Spleen (tissue), 11 donors: Measurements from ENCODE around the gene LRP1B. TPM values are rescaled to one million over a fixed set of nuclear protein-coding genes. Genes with fewer than 3 reads are reported as not detected.
"Not testable (repeated sequence)": the region's sequence is repeated elsewhere in the genome, so short reads cannot be mapped to it uniquely, and the experiment has no call there.

Experiments
- DNase-seq: peaks from one replicate; pipeline ENCODE4 v3.0.0-alpha.2; 2020
- H3K27ac ChIP-seq, 8 donors: fragments of 200-600 bp; sonication (generic) in 7 of 8; 1 replicate in 4 of 8; 2 replicates in 4 of 8; pipeline versions ENCODE4 v1.5.0 to v1.8.0; 2016 to 2021; ENCODE audit warnings: inconsistent platforms in 4 of 8, mild to moderate bottlenecking in 4 of 8, moderate library complexity in 1 of 8
- H3K27me3 ChIP-seq, 7 donors: fragments of 200-600 bp; sonication (generic) in 6 of 7; replicated peaks in 1 of 7; 1 replicate in 4 of 7; 2 replicates in 3 of 7; pipeline versions ENCODE4 v1.5.0 to v1.8.0; 2016 to 2021; ENCODE audit warnings: inconsistent platforms in 3 of 7, mild to moderate bottlenecking in 1 of 7
- H3K36me3 ChIP-seq, 6 donors: fragments of 200-600 bp; sonication (generic) in 5 of 6; 1 replicate in 4 of 6; 2 replicates in 2 of 6; pipeline versions ENCODE4 v1.5.0 to v1.8.0; 2016 to 2021; ENCODE audit warnings: inconsistent platforms in 2 of 6
- H3K4me1 ChIP-seq, 6 donors: fragments of 200-600 bp; sonication (generic) in 5 of 6; 1 replicate in 3 of 6; 2 replicates in 3 of 6; pipeline versions ENCODE4 v1.5.0 to v1.8.0; 2016 to 2021; ENCODE audit warnings: inconsistent platforms in 3 of 6
- H3K4me3 ChIP-seq, 8 donors: fragments of 200-600 bp; sonication (generic) in 7 of 8; 1 replicate in 4 of 8; 2 replicates in 4 of 8; pipeline versions ENCODE4 v1.5.0 to v1.8.0; 2016 to 2021; ENCODE audit warnings: inconsistent platforms in 4 of 8, mild to moderate bottlenecking in 4 of 8, moderate library complexity in 2 of 8
- H3K9me3 ChIP-seq, 8 donors: fragments of 200-600 bp; sonication (generic) in 7 of 8; 1 replicate in 4 of 8; 2 replicates in 4 of 8; pipeline versions ENCODE4 v1.5.0 to v1.8.0; 2016 to 2021; ENCODE audit warnings: inconsistent platforms in 4 of 8
- CTCF ChIP-seq, 11 experiments: fragments of 200-600 bp in 7 of 11; fragments of 450-650 bp in 4 of 11; sonication (generic) in 4 of 11; IDR thresholded peaks in 8 of 11; conservative IDR thresholded peaks in 3 of 11; 1 replicate in 7 of 11; 2 replicates in 4 of 11; pipeline versions ENCODE4 v1.4.0 to v1.8.0; 2016 to 2021; ENCODE audit warnings: antibody characterized with exemption in 11 of 11, inconsistent platforms in 4 of 11, mild to moderate bottlenecking in 1 of 11
- POLR2A ChIP-seq, 3 donors: fragments of 450-650 bp; IDR thresholded peaks; one replicate each; pipeline ENCODE4 v1.5.1; 2017; ENCODE audit warnings: antibody characterized with exemption in 3 of 3, mild to moderate bottlenecking in 1 of 3
- POLR2AphosphoS5 ChIP-seq, 3 donors: sonication (generic); formaldehyde crosslinking; IDR thresholded peaks; one replicate each; pipeline ENCODE4 v1.5.1; 2017; ENCODE audit warnings: antibody characterized with exemption in 3 of 3
- WGBS, 5 donors: extraction: QIAGEN DNeasy Blood & Tissue Kit in 3 of 5; methylation state at CpG; one replicate each; pipeline versions ENCODE4 v1.1.5 to v1.1.7; 2013 to 2018; 5-methylcytosine and 5-hydroxymethylcytosine counted together
- intact Hi-C: fragments of 100-400 bp; cut with DNase I; formaldehyde crosslinking; loops from one replicate; pipeline ENCODE4 v1.15.0; 2023; ENCODE audit warnings: low total_unique reads
- polyA plus RNA-seq, 3 donors: library from polyadenylated mRNA; stranded (reverse); fragments of 200-250 nt; gene quantifications; one replicate each; pipeline ENCODE4 v1.2.1, GENCODE V29; 2013
- total RNA-seq, 7 donors: library from RNA; depleted of rRNA in 3 of 7; stranded (reverse); fragments of >200 nt in 3 of 7; fragmentation: NEBNext Ultra II Directional in 4 of 7; extraction: Animal tissue kit (Norgen Biotek cat#: 25700) in 4 of 7; gene quantifications; one replicate each; pipeline versions ENCODE4 v1.1.0 to v1.2.1, GENCODE V29; 2016 to 2021
- donor health status: healthy with polysubstance abuse.
- donor health status: DM: no; HTN: no; CAD: no; lungs with moderate emphysema.
- donor health status: DM: no; HTN: no; CAD: no.
- donor health status: Bipolar disorder and iron deficiency.
- donor health status: healthy.
- donor health status: DM: no; HTN: no; CAD: no.
- donor health status: DM: yes; HTN: yes; CAD: no.

LRP1B gene
- total and polyA plus RNA-seq, 10 donors = 0.02 to 0.85 (median 0.08) TPM; not detected in 2

GRCh38 chr2:140442319-140442718, 1688.5 kb downstream of the LRP1B start:
- intact Hi-C loops = no loop called here
- TF ChIP-seq POLR2A (IDR thresholded peaks at IDR 0.05) (no peak), CTCF (IDR thresholded peaks at IDR 0.05 in 8 of 11, conservative IDR thresholded peaks at IDR 0.05 in 3 of 11) (no peak), POLR2AphosphoS5 (IDR thresholded peaks at IDR 0.05) (no peak)
- H3K4me3 ChIP-seq = no peak overlapping the region
- no peaks in the 10 kb centered on the region for H3K27me3 ChIP-seq
- H3K36me3 ChIP-seq = no peaks in the 10 kb centered on the region
- WGBS, 5 donors = 69 to 80% (median 72%) methylated on average over 7 of the region's 7 CpGs
- H3K27ac ChIP-seq = no peak overlapping the region
- no peaks in the 10 kb centered on the region for H3K4me1 ChIP-seq
- DNase-seq = no peak
- no peaks in the 10 kb centered on the region for H3K9me3 ChIP-seq

DNA sequence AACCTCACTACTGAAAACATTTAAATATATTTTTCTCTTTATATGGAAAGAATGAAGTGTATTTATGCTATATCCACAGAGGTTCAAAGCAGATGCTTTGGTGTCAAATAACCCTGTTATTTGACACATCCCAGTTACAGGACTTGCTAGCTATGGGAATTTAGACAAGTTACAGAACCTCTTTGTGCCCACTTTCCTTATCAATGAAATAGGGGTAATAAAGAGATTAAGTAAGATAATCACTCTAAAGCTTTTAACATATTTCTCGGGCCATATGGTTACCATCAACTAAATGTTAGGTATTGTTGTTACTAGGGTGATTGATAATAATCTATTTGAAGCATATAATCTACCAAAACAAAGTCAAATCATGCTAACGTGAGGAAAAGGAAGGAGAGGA, 1690.0 kb downstream of the LRP1B start:
- no peaks in the 10 kb centered on the region for H3K9me3 ChIP-seq
- no peak overlapping the region for H3K27ac ChIP-seq
- H3K4me3 ChIP-seq = no peak overlapping the region
- WGBS, 5 donors = 35 to 56% (median 45%) methylated on average over 2 of the region's 2 CpGs
- H3K4me1 ChIP-seq = no peaks in the 10 kb centered on the region
- no peak for DNase-seq
- H3K27me3 ChIP-seq = no peaks in the 10 kb centered on the region
- intact Hi-C loops = no loop called here
- no peaks in the 10 kb centered on the region for H3K36me3 ChIP-seq
- no peak for TF ChIP-seq CTCF (IDR thresholded peaks at IDR 0.05 in 8 of 11, conservative IDR thresholded peaks at IDR 0.05 in 3 of 11)

DNA sequence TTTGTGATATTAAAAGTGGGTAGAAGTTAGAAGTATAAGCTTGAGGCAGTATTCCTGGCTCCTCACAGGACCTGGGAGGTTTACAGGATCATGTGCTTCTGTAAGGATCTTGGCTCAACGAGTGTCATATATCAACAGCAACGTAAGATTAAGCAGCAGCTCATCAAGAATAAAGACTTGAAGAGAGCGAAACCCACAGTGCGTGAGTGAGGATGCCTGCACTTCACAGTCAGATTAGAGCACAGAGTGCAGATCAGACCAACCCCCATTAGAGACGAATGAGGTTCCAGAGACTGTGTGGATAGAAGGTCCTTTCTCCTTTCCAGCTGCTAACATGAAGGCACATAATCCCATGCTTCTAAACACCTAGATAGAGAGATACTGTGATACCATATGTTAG, 1693.9 kb downstream of the LRP1B start:
- Histone ChIP-seq H3K4me1 (no peaks in the 10 kb centered on the region), H3K9me3 (peaks cover 0 to 6% (median 0%) of the 10 kb centered on the region in 8 donors), H3K4me3 (no peak overlapping the region), H3K27me3 (no peaks in the 10 kb centered on the region), H3K27ac (no peak overlapping the region), H3K36me3 (no peaks in the 10 kb centered on the region)
- TF ChIP-seq POLR2A (IDR thresholded peaks at IDR 0.05) = no peak
- TF ChIP-seq POLR2AphosphoS5 (IDR thresholded peaks at IDR 0.05) = no peak
- TF ChIP-seq CTCF (IDR thresholded peaks at IDR 0.05 in 8 of 11, conservative IDR thresholded peaks at IDR 0.05 in 3 of 11) = no peak
- intact Hi-C loops = no loop called here
- 72 to 79% (median 75%) methylated on average over 4 to 5 of the region's 5 CpGs for WGBS, 5 donors
- DNase-seq = no peak

GRCh38 chr2:140427033-140427432, 1703.8 kb downstream of the LRP1B start:
- peaks cover 0 to 18% (median 0%) of the 10 kb centered on the region in 8 donors for H3K9me3 ChIP-seq
- DNase-seq, H3K4me1 ChIP-seq, H3K27ac ChIP-seq, H3K36me3 ChIP-seq, intact Hi-C loops, H3K4me3 ChIP-seq, H3K27me3 ChIP-seq: not testable (repeated sequence)
- 87 to 93% (median 89%) methylated on average over 18 of the region's 18 CpGs for WGBS, 5 donors

DNA sequence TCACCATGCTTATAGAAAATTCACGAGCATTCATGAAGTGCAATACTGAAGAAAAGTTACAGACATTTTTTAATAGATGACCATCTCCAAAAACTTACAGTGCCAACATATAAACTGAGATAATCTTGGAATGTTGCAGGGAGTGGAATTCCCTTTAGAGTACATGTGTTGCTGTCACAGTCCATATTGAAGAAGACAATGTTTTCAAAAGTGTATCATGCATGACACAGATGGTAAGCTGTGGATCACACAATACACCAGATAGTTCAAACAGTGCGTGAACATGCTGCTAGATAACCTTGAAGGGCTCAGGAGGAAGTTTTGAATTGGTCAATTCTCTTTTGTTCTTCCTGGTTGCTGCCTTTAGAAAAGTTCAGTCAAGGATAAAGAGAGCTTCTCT, 1706.3 kb downstream of the LRP1B start:
- H3K27ac ChIP-seq = no peak overlapping the region
- peaks cover 0 to 4% (median 0%) of the 10 kb centered on the region in 8 donors for H3K9me3 ChIP-seq
- H3K27me3 ChIP-seq = no peaks in the 10 kb centered on the region
- H3K4me1 ChIP-seq = no peaks in the 10 kb centered on the region
- 66 to 81% (median 68%) methylated on average over 2 of the region's 2 CpGs for WGBS, 5 donors
- DNase-seq = no peak
- H3K4me3 ChIP-seq = no peak overlapping the region
- TF ChIP-seq CTCF (IDR thresholded peaks at IDR 0.05 in 8 of 11, conservative IDR thresholded peaks at IDR 0.05 in 3 of 11) (no peak), POLR2A (IDR thresholded peaks at IDR 0.05) (no peak), POLR2AphosphoS5 (IDR thresholded peaks at IDR 0.05) (no peak)
- intact Hi-C loops = no loop called here
- no peaks in the 10 kb centered on the region for H3K36me3 ChIP-seq
